22Rv1 (cell line): ENCODE measurements around the gene CMSS1.

Source experiments
- ZFX ChIP-seq: fragments of 450-650 bp; IDR thresholded peaks from 2 replicates; pipeline ENCODE4 v1.6.1; 2017; ENCODE audit warnings: antibody characterized with exemption, borderline replicate concordance
- TF ChIP-seq, protein P1 (sequence below): fragments of 450-650 bp; IDR thresholded peaks from 2 replicates; pipeline ENCODE4 v1.5.1; 2017; ENCODE audit warnings: mild to moderate bottlenecking

DNA sequence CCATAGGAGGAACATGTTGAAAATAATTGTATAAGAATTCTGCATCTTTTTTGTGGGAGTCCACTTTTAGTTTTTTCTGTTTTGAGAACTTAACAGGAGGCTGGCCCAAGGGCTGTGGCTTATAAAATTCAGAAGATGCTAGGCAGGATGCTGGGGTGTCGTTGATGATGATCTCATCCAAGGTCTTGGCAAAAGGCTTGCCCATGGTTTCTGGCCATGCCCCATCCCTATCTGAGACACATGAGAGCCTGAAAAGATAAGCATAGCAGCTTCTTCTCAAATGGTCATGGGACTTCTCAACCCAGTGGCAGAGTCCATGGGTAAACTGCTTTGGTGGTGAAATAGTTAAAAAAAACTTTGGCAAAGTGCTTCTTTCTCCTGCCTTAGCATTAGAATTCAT lies 35.2 kb downstream of the CMSS1 start:
- TF ChIP-seq, protein P1, sequence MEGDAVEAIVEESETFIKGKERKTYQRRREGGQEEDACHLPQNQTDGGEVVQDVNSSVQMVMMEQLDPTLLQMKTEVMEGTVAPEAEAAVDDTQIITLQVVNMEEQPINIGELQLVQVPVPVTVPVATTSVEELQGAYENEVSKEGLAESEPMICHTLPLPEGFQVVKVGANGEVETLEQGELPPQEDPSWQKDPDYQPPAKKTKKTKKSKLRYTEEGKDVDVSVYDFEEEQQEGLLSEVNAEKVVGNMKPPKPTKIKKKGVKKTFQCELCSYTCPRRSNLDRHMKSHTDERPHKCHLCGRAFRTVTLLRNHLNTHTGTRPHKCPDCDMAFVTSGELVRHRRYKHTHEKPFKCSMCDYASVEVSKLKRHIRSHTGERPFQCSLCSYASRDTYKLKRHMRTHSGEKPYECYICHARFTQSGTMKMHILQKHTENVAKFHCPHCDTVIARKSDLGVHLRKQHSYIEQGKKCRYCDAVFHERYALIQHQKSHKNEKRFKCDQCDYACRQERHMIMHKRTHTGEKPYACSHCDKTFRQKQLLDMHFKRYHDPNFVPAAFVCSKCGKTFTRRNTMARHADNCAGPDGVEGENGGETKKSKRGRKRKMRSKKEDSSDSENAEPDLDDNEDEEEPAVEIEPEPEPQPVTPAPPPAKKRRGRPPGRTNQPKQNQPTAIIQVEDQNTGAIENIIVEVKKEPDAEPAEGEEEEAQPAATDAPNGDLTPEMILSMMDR: no peak
- no peak for TF ChIP-seq ZFX
